ENCODE data around the gene CSTPP1.
A peak's percentile ranks its signal among the peaks of the same experiment; 100 is the strongest.

CSTPP1 gene

GRCh38 chr11:47158242-47158641 lies 221.7 kb downstream of the CSTPP1 start:
- no peak for DNase-seq (ENCODE audit: low read depth, low spot score)

- DNase-seq (ENCODE audit: low read depth, low spot score), result no peak
Measured at GRCh38 chr11:47160753-47161133, 224.2 kb downstream of the CSTPP1 start.

DNA sequence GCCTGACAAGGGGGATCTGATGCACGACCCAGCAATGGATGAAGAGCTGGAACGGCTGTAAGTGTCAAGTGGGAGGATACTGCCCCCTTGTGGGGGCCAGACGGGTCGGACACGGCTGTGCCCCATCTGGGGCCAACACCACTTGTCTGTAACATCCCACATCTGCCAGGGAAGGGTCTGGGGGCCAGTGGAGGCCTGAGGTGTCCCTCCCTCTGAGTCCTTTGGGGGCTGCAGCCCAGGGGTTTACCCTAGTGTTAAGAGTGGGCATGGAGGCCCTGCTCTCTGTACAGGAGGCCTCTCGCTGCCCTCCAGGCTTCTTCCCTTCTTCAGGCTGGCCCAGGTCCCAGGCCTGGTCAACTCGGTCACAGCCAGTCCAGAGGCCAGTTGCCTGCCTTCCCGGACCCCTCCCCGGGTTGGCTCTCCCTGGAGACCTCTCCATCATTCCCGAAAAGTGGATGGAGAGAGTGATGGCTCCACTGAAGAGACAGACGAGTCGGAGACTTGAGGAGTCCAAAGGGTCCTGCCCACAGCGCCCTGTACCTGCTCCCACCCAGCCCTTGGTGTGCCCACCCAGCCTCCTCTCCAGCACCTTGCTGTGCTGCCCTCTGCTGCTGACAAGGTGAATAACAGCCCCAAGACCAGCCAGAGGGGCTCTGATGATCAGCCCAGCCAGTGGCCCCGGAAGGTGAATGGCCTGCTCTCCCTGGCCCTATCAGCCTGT lies 224.7 kb downstream of the CSTPP1 start:
- peak; percentile 93 for DNase-seq (ENCODE audit: low read depth, low spot score)

DNA sequence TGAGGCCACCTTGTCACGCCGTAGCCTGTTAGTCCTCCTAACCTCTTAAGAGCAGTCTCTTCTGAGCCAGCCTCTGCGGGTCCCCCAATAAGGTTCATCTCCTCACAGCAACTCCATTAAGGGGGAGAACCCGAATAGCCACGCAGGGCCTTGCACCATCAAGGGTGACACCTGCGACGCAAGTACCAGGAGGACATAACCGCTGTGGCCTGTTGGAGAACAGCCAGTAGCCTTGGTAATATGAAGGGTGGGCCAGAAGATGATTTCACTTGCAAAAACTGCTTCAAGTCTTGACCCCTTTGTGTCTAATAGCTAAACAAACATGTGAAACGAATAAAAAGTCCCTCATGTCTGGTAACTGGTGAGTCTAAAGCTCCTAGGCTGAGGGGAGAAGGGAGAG lies 225.3 kb downstream of the CSTPP1 start:
- DNase-seq (ENCODE audit: low read depth, low spot score), result no peak

- DNase-seq (ENCODE audit: low read depth, low spot score), result no peak
Measured at GRCh38 chr11:47162426-47162825, 225.9 kb downstream of the CSTPP1 start.

DNA sequence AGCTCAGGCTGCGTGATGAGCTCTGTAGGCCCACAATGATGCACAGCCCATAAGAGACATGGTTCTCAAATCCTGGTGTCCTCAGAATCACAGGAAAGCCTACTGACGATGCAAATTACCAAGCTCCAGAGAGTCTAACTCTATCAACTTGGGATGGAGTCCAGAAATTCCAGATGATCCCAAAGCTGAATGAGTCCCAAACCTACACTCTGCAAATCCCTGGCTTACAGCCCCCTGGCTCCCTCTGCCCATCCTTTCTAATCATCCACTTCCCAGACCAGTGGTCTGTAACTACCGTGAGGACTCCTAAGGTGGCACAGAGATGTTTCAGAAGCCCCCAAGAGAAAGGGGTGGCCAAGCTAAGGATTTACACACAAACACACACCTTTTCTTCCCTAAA lies 226.6 kb downstream of the CSTPP1 start:
- DNase-seq (ENCODE audit: low read depth, low spot score), result no peak

DNA sequence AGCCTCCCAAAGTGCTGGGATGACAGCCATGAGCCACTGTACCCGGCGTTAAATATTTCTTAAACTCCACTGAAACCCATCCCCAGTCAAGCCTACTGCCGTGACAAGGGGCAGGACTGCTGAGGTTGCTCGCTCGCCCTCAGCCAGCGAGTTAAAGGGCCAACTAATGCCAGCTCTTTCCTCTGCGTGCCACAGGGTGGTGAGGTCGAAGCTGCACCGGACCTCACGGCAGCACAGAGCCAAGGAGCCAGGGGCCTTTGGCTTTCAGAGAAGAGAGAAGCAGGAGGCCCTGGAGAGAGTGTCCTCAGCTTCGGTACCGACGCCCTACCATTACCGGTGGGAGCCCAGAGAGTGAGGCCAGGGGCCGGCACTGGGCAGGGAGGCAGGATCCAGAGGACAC lies 227.3 kb downstream of the CSTPP1 start:
- DNase-seq (ENCODE audit: low read depth, low spot score), result no peak

DNA sequence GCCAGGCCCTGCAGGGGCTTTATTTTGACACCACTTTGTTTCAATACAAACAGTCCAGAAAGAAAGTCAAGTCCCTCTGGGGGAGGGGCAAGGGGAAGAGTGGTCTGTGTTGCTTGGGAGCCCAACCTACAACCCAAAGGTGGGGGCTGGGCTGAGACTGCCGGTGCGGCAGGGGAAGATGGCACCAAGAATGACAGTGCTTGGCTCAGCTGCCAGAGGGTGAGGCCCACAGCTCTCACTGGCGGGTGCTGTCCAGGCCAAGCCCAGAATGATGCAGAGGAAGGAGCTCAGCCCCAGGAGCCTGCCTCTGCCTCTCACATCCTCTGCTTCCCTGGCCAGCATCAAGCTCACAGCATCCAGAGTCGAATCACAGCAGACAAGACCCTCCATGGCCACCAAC lies 227.8 kb downstream of the CSTPP1 start:
- DNase-seq (ENCODE audit: low read depth, low spot score), result no peak

- no peak for DNase-seq (ENCODE audit: low read depth, low spot score)
Measured at GRCh38 chr11:47165253-47165840, 228.8 kb downstream of the CSTPP1 start.

DNA sequence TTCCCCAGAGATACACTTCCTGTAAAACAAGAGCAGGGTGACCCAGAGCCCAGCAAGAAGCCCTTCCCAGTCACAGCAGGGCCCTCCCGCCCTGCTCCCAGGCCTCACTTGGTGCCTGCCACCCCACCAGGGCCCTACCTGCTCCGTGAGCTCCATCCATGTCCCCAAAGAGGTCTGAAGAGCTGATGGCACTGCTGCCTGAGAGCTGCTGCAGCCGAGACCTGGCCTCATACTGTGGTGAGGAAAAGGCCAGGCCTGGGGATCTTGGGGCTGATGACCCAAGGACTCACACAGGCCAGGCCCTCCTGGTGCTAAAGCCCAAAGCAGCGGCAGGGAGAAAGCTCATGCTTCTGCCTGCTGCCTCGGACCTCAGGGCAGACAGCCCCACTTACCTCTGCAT lies 229.8 kb downstream of the CSTPP1 start:
- no peak for DNase-seq (ENCODE audit: low read depth, low spot score)

- DNase-seq (ENCODE audit: low read depth, low spot score), result no peak
Measured at GRCh38 chr11:47171061-47171838, 234.7 kb downstream of the CSTPP1 start.

- no peak for DNase-seq (ENCODE audit: low read depth, low spot score)
Measured at GRCh38 chr11:47171856-47172255, 235.3 kb downstream of the CSTPP1 start.

- no peak for DNase-seq (ENCODE audit: low read depth, low spot score)
Measured at GRCh38 chr11:47172740-47173336, 236.3 kb downstream of the CSTPP1 start.

DNA sequence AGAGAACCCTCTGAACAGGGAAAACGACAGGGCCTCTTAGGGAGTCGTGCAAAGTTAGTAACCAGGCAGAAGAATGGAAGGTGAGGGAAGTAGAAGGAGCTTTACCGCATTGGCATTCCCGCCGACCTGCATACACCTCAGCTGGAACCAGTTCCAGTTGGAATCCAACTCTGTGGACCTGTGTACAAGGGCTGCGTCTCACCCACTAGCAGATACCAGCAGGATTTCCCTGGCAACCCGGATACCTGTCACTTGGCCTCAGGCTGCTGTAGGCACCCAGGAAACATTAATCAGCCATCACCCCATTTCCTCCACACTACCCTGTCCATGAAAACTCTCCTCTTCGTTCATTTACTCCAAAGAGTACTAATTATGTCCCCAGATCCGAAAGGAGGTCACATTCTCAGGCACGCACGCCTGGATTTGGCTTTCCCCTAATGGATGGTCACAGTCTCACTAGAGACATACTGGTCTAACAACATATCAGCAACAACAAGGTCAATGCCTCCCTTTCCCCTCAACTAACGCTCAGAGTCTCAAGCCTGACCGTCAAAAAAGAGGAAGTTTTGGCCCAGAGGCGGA lies 239.3 kb downstream of the CSTPP1 start:
- DNase-seq (ENCODE audit: low read depth, low spot score), result no peak

DNA sequence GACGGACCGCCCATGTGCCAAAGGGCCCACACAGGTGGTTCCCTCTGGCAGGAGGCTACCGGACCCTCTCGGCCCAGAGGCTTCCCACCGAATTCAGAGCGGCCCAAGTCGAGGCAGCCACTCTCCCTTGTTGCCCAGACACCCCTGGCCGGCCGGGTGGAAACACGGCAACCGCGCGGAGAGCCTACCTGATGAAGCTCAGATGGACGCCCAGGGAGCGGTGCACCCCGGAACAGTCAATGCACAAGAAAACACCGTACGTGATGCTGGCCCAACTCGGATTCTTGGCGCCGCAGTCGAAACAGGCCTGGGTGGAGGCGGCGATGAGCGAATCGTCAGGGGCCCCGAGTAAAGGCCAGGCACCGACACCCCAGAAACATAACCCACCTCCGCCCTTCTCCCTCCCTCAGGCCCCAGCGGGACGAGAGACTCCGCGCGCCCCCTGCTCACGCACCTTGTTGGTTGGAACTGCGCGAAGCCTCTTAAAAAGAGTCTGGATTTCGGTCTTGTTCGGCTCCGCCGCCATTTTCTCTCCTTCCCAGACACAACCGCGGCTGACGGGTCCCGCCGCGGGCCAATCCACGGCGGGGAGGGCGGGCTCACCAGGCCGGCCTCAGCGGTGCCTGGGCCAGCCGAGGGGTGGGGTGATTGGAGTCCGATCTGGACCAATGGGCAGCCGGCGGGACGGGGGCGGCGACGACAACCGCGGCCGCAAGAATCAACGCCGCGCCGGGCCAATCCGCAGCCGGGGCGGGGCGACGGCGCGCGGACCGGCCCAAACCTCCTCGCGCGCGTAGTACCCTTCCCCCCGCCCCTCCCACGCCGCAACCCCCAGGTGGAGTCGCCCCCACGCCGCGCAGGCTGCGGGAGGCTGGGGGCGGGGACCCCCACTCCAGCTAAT lies 240.0 kb downstream of the CSTPP1 start, which contains the start of gene ARFGAP2:
Gene ARFGAP2 (minus strand): TSS at position 552 of the 901 bp plus-strand sequence. CDS start 26 bp downstream, at position 526.
- DNase-seq (ENCODE audit: low read depth, low spot score), result peak; percentile 97

DNA sequence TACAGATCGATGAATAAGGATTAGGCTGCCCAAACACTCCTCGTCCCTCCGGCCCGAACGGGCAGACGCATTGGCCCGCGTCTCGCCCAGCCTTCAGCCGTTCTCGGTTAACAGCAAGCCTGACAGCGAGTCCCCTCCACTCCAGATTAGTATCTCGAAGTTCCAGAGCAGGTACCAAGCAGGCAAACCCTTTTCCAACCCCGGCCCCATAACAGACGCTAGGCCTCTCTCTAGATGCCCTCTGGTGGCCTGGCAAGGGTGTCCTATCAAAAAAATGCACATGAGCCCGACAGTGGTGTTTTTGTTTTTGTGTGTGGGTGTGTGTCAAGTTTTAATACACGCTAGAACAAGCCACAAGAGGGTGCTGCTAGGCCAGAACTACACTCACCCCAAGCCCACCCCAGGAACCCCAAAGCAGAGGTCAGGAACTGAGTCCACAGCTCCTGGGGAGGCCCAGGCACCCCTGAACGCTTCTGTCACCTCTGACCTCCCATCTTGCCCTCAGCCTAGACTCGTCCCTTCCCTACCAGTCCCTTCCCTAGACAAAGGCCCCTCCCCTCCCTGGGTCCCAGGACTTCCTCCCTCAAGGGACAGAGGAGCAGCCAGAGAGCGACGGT lies 240.8 kb downstream of the CSTPP1 start:
- peak; percentile 79 for DNase-seq (ENCODE audit: low read depth, low spot score)

- no peak for DNase-seq (ENCODE audit: low read depth, low spot score)
Measured at GRCh38 chr11:47177846-47178245, 241.3 kb downstream of the CSTPP1 start.

DNA sequence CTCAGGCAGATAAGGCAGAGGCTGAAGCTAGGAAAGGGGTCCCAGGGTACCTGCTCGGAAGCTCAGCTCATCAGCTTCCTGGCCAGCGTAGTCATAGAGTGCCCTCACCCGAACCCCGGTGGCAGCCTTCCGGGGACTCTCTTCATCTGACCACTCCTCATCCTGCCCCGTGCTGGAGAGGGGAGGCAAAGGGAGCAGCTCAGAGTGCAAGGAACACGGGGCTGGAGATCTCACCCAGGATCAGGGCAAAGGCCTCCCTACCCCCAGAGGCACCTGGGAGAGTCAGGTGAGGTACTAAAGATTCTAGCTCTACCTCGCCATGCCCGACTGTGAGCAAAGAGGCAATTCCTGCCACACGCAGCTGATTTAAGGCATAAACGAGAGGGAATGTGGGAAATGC lies 241.8 kb downstream of the CSTPP1 start:
- DNase-seq (ENCODE audit: low read depth, low spot score), result no peak

- no peak for DNase-seq (ENCODE audit: low read depth, low spot score)
Measured at GRCh38 chr11:47178737-47179654, 242.4 kb downstream of the CSTPP1 start.

All from ELF-1 (cell line).